Measurements from ENCODE around the gene BNIP5. TPM values are rescaled to one million over a fixed set of nuclear protein-coding genes. Genes with fewer than 3 reads are reported as not detected.
A peak's percentile ranks its signal among the peaks of the same experiment; 100 is the strongest.

BNIP5 gene
- total and polyA plus RNA-seq, 2 of the 13 experiments (the other 11 are each of a cell fraction or from before 2014, with no cell fraction given) = not detected

DNA sequence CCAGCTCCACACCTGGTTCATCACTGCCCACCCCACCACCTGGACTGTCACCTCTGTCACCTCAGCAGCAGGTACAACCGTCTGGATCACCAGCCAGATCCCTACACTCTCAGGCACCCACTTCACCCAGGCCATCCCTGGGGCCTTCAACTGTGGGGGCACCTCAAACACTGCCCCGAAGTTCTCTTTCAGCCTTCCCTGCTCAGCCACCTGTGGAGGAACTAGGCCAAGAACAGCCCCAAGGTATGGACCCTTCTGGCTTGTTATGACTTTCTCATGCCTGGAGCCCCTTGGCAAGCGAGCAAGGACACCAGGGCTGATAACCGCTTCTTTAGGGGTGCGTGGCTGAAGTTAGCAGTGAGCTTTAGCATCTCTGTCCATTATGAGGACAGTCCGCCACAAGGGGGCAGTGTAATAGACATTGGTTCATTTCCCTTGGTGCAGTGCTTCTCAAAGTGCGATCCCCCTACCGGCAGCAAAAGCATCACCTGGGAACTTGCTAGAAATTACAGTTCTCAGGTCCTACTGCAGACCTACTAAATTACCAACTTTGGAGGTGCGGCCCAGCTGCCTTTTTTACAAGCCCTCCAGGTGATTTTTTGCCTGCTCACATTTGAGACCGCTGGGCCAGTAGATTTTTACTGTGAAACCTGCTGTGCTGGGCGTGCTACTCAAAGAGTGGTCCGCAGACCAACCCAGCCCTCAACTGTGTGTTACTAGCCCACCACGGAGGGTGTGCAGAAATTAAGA is 34.3 kb downstream of the BNIP5 start (continued):
- TF ChIP-seq ZC3H13 (CRISPR knock-in tag; IDR thresholded peaks at IDR 0.05) = no peak
- TF ChIP-seq MEF2D (CRISPR knock-in tag; IDR thresholded peaks at IDR 0.05) = peak; percentile 52; the same call in 1 of the 2 replicates
- peak; percentile 74 for TF ChIP-seq ZNF143 (CRISPR knock-in tag; IDR thresholded peaks at IDR 0.05)
- TF ChIP-seq SOX5 (CRISPR knock-in tag; IDR thresholded peaks at IDR 0.05; ENCODE audit: borderline replicate concordance) = peak; percentile 55; the same call in 1 of the 2 replicates
- peak; percentile 39; the same call in 1 of the 2 replicates for TF ChIP-seq ARID3A (IDR thresholded peaks at IDR 0.05; ENCODE audit: low read depth, low read length)
- TF ChIP-seq MATR3 (CRISPR knock-in tag; IDR thresholded peaks at IDR 0.05) = no peak
- TF ChIP-seq, protein P1, sequence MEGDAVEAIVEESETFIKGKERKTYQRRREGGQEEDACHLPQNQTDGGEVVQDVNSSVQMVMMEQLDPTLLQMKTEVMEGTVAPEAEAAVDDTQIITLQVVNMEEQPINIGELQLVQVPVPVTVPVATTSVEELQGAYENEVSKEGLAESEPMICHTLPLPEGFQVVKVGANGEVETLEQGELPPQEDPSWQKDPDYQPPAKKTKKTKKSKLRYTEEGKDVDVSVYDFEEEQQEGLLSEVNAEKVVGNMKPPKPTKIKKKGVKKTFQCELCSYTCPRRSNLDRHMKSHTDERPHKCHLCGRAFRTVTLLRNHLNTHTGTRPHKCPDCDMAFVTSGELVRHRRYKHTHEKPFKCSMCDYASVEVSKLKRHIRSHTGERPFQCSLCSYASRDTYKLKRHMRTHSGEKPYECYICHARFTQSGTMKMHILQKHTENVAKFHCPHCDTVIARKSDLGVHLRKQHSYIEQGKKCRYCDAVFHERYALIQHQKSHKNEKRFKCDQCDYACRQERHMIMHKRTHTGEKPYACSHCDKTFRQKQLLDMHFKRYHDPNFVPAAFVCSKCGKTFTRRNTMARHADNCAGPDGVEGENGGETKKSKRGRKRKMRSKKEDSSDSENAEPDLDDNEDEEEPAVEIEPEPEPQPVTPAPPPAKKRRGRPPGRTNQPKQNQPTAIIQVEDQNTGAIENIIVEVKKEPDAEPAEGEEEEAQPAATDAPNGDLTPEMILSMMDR (CRISPR knock-in tag; IDR thresholded peaks at IDR 0.05) = peak; percentile 96
- TF ChIP-seq MTF2 (CRISPR knock-in tag; IDR thresholded peaks at IDR 0.05; ENCODE audit: borderline replicate concordance) = 0 out of 2 replicates have a peak, but pooled peaks have one; percentile 62
- no peak for TF ChIP-seq DMTF1 (CRISPR knock-in tag; IDR thresholded peaks at IDR 0.05)
- TF ChIP-seq PTBP1 (IDR thresholded peaks at IDR 0.05; ENCODE audit: low read depth, low read length, poor library complexity, severe bottlenecking) = no peak
- peak; percentile 55; the same call in 1 of the 2 replicates for TF ChIP-seq RXRB (CRISPR knock-in tag; IDR thresholded peaks at IDR 0.05; ENCODE audit: borderline replicate concordance)
- TF ChIP-seq, protein P2, sequence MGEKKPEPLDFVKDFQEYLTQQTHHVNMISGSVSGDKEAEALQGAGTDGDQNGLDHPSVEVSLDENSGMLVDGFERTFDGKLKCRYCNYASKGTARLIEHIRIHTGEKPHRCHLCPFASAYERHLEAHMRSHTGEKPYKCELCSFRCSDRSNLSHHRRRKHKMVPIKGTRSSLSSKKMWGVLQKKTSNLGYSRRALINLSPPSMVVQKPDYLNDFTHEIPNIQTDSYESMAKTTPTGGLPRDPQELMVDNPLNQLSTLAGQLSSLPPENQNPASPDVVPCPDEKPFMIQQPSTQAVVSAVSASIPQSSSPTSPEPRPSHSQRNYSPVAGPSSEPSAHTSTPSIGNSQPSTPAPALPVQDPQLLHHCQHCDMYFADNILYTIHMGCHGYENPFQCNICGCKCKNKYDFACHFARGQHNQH (CRISPR knock-in tag; IDR thresholded peaks at IDR 0.05) = 0 out of 2 replicates have a peak, but pooled peaks have one; percentile 34
- no peak for TF ChIP-seq ZNF33A (CRISPR knock-in tag; IDR thresholded peaks at IDR 0.05; ENCODE audit: borderline replicate concordance)
- TF ChIP-seq KAT8 (CRISPR knock-in tag; IDR thresholded peaks at IDR 0.05) = peak; percentile 55; the same call in 1 of the 2 replicates
- peak; percentile 57 for TF ChIP-seq TBL1XR1 (IDR thresholded peaks at IDR 0.05; ENCODE audit: borderline replicate concordance, low read length, partially characterized antibody)
- peak; percentile 82 for TF ChIP-seq MIER2 (CRISPR knock-in tag; IDR thresholded peaks at IDR 0.05)
- TF ChIP-seq RFX3 (CRISPR knock-in tag; IDR thresholded peaks at IDR 0.05) = no peak
- TF ChIP-seq GABPA (IDR thresholded peaks at IDR 0.05; ENCODE audit: low read depth, low read length) = no peak
- peak; percentile 14; the same call in 1 of the 2 replicates for TF ChIP-seq GABPA (CRISPR knock-in tag; IDR thresholded peaks at IDR 0.05; ENCODE audit: low read depth)
- TF ChIP-seq KLF16 (CRISPR knock-in tag; IDR thresholded peaks at IDR 0.05) = peak in 1 of 2 experiments; percentile 62; a peak in 1 of 4 replicates
- TF ChIP-seq ZSCAN31 (CRISPR knock-in tag; IDR thresholded peaks at IDR 0.05; ENCODE audit: low read depth) = 0 out of 2 replicates have a peak, but pooled peaks have one; percentile 60
- 0 out of 2 replicates have a peak, but pooled peaks have one; percentile 11 for TF ChIP-seq MED1 (CRISPR knock-in tag; IDR thresholded peaks at IDR 0.05)
- no peak for TF ChIP-seq ZFP82 (CRISPR knock-in tag; IDR thresholded peaks at IDR 0.05; ENCODE audit: borderline replicate concordance)
- 0 out of 2 replicates have a peak, but pooled peaks have one; percentile 36 for TF ChIP-seq PPARG (CRISPR knock-in tag; conservative IDR thresholded peaks at IDR 0.05)

Measured in HepG2 (cell line).